ENCODE results near the gene ARAP3.

ARAP3 gene

DNA sequence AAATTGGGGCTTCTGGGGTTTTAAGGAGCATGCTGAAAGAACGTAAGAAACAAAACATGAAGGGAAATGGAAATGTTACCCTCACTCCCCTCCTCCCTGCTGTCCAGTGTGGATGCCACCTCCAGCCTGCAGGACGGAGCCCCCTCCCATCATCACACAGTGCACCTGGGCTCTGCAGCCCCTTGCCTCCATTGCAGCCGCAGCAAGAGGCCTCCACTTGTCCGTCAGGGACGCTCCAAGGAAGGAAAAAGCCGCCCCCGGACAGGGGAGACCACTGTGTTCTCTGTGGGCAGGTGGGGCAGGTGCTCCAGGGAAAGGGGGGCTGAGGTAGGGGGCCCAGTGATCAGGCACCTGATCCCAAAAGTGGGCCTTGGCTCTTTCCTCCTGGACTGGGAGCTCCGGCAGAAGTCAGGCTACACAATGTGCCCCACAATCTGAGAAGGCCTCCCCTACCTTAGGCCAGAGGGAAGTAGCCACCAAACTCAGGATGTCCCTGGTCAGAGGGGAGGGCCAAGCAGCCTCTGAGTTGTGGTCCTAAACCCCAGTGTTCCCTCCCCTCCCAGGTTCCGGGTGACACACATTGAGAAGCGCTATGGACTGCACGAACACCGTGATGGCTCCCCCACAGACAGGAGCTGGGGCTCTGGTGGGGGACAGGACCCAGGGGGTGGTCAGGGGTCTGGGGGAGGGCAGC lies 42.5 kb downstream of the ARAP3 start:
- no peak for DNase-seq

DNA sequence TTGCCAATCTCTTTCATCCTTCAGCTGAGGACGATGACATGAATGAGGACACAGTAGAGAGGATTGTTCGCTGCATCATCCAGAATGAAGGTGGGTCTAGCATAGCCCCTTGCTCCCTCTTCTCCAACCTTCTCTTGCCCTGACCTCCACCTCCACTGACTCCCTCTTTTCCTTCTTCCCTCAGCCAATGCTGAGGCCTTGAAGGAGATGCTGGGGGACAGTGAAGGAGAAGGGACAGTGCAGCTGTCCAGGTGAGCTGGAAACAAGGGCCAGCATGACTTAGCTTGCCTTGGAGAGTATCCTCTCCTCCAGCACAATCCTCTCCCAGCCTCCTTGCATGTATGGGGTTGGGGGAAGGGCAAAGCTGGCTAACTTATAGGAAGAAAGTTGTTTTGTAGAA lies 43.3 kb downstream of the ARAP3 start:
- DNase-seq, result no peak

DNA sequence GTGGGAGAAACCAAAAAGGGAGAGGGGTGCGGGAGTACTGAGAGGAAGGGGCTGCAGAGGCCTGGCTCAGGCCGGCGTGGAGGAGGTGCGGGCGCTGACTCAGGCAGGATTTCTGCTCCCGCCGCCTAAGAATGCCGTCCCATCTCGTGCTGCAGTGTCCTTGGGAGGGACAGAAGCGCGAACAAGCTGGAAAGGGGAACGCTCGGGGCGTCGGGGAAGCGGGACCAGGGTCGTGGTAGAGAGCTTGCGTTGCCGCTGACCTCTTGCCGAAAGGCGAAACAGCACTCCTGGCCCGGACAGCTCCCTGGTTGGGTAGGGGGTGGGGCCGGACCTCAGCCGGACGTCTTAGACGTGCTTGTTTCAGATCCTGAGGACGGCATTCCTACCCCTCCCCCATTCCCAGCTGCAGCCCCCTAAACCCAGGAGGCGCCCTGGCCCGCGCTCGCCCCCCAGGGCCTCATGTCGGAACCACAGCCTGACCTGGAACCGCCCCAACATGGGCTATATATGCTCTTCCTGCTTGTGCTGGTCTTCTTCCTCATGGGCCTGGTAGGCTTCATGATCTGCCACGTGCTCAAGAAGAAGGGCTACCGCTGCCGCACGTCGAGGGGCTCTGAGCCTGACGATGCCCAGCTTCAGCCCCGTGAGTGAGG lies 44.1 kb downstream of the ARAP3 start:
- DNase-seq, result peak; percentile 33

DNA sequence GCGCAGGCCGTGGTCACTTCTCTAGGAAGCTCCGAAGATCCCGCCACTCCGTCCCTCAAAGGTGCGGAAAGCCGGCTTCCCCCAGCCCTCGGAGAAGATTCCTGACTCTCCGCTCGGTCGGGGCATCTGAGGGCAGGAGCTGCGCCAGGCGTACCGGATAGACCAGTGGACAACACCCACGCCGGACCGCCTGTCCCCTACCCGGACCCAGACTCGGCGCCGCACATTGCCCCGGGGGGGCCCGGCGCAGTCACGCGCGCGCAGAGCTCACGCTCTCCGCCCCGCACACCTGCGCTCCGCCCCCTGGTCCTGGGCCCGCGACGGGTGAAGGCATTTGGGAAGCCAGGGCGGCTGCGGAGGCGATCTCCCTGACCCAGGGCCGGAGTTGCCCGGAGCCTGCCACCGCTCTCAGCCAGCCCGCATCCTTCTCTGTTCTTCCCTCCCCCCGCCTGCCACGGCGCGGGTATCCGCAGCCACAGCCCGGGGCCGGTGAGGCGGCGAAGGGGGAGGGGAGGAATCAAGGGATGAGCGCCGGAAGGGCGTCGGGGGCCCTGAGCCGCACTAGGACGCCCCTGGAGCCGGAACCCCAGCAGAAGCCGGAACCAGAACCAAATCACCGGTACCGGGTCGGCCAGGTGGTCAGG lies 44.8 kb downstream of the ARAP3 start:
- no peak for DNase-seq

DNA sequence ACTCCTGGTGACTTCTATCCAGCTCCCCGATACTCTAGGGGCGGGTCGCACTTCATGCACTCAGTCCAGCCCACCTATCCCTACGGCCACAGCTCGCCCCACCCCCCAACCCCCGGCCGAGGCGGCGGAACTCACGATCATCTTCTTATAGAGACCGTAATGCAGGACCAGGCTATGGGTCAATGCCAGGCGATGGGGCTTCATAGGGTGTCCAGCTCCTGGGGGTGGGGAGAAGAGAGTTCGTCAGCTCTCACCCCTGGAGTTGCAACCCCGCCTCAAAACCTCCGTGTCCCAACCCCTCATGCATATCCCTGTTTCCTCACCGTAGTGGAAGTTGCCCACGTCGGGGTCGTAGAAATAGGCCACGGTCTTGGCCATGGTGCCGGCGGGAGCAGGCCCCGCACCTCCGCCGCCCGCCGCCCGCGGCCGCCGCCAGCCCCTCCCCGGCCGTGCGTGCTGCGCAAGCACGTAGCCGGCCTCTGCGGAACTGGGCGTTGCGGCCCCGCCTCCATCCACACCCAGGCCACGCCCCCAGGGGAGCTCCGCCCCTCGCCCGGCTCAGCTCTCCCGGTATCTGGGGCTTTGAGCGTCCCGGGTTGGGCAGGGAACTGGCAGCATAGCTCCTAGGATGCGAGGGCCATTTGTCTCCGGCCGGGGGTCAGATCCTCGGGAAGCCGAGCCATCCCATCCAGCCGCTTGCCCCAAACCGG lies 45.5 kb downstream of the ARAP3 start, which contains the start of the genes HDAC3 and RELL2:
HDAC3 (minus strand) TSS at position 437 of the 710 bp plus-strand sequence; CDS start at position 378, 59 bp downstream.
RELL2 (plus strand) TSS at position 585 of the 710 bp plus-strand sequence. CDS start 1,229 bp downstream, outside the sequence.
- DNase-seq, result peak; percentile 82

DNA sequence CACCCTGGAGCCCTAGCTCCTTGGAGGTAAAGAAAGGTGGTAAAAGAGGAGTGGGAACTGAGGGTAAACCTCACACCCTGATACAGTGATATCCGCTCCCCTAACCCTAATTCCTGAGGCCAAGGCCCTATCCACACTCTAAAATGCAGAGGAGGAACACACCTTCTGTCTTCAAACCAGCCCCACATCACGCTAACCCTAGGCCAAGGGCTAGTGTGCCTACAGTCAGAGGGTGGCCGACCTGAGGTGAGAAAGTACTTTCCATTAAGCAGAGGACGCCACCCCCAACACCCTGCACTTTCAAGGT lies 46.0 kb downstream of the ARAP3 start:
- DNase-seq, result no peak

DNA sequence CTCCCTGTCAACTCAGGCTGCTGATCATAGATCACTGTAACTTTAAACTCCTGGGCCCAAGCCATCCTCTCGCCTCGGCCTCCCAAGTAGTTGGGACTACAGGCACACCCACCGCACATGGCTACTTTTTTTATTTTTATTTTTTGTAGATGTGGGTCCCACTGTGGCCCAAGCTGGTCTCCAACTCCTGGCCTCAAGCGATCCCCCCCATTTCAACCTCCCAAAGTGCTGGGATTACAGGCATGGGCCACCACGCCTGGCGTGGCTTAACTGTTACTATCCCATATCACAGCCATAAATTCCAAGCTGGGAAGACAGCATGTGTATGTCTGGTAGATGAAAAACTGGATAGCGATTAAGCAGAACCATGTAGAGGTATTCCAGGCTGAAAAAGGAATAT lies 46.4 kb downstream of the ARAP3 start:
- no peak for DNase-seq

DNA sequence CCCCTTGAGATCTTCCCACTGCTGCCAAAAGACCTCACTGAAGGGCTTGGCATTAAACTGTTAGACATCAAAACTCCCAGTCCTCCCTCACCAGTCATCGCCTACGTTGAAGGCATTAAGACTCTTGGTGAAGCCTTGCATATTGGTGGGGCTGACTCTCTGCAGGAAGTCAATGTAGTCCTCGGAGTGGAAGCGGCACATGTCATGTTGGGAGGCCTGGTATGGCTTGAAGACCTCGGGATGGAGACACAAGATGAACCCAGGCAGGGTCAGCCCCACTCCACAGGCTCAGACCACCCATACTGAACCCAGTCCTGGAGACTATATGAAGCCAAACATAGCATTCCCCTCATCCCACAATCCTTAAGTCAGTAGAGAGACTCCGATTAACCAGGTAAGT lies 47.3 kb downstream of the ARAP3 start:
- DNase-seq, result no peak

DNA sequence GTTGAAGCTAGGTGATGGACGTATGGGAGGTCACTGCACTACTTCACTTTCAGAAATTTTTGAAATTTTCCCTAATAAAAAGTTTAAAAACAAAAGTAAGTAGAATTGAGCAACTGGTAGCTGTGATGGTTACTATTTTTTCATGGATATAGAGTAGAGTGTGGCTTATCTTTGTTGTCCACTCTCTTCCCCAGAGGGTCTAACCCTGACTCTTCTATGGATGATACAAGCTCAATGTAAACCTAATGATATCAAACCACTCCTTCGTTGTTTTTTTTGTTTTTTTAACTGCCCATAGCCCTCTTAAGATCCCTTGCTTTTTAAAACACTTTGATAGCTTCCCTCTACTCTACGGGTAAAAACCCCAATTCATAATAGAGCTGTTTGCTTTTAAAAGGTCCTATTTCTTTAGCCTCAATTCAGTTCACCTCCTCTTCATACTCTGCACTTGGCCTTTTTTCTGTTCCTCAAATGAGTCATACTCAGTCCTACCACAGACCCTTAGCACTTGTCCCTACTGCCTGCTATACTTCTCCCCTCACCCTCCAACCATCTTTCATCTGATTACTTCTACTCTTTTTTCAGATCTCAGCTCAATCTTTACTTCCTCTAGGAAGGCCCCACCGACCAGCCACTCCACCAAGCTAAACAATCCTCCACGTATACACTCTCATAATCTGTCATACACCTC lies 48.0 kb downstream of the ARAP3 start:
- DNase-seq, result no peak

DNA sequence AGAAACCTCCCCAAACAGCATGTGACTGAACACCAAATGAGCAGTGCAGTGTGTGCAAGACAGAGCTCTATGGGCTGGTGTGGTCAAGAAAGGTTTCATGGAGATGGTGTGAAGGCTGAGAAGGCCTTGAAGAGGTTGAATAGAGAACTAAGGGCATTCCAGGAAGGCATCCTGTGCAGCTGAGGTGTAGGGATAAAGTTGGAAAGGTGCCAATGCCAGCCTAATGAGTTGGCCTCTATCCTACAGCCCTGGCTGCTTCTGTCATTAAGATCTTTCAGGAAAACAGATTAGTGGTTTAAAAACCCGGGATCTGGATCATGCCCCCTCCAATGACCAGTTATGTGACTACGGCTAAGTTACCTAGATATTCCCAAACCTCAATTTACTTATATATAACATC lies 49.4 kb downstream of the ARAP3 start:
- DNase-seq, result no peak

DNA sequence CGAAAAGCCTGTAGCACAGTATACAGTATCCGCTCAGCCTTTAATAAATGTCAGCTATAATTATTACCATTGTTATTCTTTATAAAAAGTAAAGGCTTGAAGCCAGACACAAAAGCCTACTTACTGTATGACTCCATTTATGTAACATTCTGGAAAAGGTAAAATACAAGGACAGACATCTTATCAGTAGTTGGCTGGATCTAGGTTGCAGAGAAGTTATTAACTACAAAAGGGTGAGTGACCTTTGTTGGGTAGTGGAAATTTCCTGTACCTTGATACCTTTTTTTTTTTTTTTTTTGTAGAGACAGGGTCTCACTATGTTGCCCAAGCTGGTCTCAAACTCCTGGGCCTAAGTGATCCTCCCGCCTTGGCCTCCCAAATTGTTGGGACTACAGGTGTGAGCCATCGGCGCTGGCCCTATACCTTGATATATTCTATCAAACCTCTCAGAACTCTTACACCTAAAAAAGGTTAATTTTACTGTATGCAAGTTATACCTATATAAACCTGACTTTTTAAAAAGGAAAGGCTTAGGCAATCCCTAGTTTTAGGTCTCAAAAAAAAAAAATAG lies 51.4 kb downstream of the ARAP3 start:
- DNase-seq, result no peak

DNA sequence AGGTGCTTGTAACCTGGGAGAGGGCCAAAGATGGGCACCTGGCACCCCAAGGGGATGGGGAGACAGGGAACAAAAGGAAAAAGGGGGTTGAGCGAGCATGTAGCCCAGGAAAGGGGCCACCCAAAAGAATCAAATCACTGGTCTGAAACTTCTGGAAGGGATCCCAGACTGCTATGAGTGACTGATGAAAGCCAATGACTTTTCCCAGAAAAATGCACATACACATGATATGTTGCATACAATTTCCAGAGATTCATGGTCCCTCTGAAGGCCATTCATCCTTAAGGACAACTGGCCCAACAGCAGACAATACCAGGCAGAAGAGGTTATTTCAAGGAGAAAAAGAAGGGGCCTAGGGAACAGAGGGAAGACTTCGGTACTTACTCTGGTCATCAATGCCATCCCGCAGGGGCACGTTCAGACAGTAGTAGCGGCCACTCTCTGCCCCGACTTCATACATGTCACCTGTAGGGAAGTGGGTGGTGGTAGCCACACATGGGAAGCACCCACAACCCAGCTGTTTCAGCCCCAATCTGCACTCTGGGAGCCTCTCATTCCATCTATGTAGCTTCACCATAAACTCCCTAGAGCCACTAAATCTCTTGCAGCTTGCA lies 53.7 kb downstream of the ARAP3 start:
- no peak for DNase-seq

DNA sequence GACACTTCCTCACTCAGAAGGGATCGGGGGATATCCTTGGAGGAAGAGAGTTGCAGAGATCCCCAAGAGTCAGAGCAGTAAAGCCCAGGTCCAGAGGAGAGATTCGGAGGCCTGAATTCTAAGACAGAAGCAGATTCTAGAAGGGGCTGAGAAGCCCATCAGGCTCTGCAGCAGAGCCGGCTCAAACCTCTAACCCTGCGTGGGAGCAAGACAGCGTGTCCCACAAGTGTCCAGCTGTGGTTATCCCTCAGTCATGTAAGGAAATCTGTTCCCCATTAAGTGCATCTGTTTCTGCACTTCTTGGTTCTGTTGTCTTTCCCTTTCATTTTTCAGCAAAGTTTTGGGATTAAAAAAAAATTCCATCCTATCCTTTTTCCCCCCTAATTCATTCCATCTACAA lies 58.4 kb downstream of the ARAP3 start:
- DNase-seq, result no peak

DNA sequence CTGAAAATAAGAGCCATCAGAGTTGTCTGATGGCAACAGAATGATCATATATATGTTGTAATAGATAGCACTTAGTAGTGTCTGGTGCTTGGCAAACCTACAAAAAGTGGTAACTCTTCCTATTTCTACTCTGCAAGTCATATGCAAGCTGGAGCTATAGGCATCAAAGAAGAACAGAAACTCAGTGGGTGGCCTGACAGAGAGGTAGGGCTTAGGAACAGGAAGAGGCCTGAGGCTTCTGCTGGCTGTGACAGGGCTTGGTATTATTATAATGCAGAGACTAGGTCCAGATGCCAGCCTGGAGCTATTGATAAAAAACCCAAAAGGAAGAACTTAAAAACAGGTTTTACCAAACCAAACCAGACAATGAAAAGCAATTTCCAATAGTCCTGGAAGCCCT lies 58.8 kb downstream of the ARAP3 start:
- DNase-seq, result no peak

DNA sequence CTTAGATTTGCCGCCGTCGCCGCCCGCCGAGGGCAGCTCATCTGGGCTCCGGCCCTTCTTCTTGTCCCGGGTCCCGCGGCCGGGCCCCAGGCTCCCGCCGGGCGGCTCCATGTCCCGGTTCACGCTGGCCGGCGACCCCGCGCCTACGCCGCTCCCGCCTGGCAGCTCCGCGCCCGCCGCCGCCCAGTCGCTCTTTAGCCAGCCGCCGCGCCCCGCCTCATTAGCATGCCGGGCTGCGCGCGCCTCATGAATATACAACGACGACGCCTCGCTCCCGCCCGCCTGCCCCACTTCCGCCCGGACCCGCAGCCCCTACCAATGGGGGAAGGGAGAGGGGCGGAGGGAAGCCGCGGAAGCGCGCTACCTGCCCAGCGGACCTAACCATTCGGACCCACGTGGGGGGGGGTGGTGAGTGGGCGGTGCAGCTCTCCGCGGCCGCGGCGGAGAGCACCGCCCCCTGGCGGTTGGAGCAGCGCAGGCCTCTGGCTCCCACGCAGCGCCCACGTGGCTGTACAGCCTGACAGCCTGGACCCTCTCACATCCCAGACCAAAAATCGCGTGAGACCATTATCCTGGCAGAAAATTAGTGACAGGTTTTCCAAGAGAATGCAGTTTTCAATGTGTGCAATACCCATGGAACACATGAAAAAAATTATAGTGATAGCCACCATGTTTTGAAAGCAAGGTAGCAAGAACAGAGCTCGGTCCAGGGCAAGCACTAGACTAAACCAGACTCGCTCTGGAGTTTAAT lies 63.1 kb downstream of the ARAP3 start, which contains the start of gene DIAPH1:
DIAPH1 (minus strand) TSS at position 197 of the 751 bp plus-strand sequence; CDS start at position 111, 86 bp downstream.
- DNase-seq, result peak; percentile 98

DNA sequence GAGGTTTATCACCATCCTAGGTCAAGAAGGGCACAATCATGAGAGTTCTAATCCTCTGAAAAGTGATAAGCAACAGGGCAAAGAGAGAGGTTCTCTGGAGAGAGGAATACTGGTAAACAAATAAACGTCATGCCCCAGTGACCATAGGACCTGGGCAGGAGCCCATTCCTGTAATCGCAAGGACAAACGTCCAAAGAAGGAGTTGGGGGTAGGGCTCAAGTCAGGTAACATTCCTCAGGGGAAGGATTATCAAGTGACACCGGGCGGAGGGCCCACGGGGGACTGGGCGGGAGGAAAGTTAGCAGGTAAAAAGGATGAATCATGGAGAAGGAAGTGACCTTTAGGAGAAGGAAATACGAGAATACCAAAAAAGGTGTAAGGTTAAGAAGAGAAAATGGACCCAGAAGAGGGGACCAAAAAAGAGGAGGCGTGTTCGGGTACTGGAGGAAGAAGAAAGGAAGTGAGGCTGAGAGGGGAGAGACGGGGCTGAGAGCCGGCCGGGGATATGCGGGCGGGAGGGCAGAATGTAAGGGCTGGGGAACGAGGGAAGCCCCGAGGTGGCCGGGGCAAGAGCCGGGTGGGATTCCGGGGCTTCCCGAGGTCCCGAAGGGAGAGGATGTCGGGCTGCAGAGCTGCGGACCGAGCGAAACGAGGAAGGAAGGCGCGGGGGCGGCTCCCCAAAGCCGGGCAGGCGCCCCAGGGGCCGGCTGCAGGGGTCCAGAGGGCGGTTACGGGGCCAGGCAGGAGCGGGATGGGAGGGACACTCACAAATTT lies 63.8 kb downstream of the ARAP3 start:
- DNase-seq, result peak; percentile 28

DNA sequence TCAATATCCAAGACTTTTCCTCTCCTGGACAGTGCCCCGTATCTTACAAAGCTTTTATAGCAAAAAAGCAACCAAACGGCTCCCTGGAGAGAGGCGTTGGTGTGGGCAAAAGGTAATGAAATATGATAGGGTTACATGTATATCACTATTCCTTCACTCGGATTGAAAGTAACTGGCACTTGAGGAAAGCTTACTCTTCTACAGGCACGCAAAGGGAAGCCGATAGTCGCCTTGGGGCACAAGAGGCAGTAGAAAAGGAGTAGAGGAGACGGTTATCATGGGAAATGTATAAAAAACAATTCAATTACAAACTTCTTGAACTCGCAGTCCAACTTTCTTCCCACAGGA lies 64.4 kb downstream of the ARAP3 start:
- no peak for DNase-seq

DNA sequence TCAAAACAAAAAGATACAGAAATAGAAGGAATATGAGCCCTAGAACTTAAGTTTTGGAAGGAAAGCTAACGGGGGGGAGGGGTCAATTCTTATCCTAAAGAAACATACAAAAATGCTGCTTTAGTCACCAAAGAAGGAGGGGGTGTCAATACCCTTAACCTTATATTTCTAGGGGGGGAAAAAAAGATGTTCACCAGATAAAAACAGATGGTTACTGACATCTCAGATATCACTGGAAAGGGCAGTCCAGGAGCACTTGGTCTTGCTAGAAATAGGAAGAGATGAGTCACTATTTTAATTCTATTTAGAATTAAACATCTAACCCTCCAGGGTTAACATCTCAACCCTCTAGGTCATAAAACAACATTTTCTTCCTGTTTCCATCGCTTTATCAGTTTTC lies 64.9 kb downstream of the ARAP3 start:
- DNase-seq, result no peak

DNA sequence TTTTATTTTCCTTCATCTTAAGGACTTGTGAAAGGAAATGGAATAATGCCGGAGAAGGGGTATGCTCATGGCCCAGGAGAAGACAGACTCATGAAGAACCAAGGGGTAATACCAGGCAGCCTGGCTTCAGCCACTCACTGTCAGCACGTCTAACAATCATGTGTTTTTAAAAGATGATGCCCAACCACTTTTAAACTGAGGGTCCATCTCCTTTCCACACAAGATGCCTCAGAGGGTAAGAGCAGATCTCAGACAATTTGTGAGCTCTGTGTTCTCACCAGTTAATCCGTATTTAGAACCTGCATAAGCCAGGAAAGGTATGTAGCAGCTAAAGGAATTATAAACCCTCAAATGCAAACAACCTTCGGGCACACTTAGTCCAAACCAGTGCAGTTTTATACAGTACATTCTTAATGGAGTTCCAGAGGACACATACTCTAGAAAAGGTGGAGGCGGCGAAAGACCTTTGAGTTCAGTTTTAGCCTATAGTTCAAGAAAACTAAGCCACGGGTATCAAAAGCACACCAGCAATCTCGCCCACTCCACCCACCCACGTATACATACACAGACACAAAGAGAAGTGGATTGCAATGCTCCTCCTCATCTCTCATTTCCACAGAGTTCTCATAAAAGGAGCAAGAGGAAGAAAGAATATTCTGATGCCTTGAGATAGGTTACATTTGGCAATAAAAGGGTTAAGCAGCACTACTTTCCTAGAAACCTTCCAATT lies 65.9 kb downstream of the ARAP3 start:
- DNase-seq, result no peak

DNA sequence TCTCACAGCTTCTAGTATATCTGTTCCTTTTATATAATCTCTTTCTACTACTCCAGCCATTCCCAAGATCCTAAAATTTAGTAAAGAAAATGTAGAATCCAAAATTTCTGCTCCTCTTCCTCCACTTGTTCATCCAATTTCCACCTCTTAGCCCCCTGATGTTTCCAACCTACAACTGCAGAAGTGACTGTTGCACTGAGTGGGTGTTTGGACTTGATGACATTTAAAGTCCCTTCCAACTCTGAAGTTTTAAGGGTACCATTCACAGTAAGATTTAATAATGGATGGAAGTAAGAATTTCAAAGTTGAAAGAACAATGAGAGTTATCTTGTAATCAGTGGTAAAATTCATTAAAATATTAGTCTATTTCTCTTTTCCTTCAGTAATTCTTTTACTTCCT lies 68.7 kb downstream of the ARAP3 start:
- DNase-seq, result no peak

All from GDM1 (cell line).